IMR-90 (cell line): ENCODE results near the gene DOK6.

ENCODE experiments used
- CEBPB ChIP-seq: IDR thresholded peaks from 2 replicates; pipeline ENCODE4 v1.6.1; 2012; ENCODE audit warnings: low read depth, low read length, improper control_type of control experiment
- CHD1 ChIP-seq: IDR thresholded peaks from 2 replicates; pipeline ENCODE4 v1.6.1; 2012; ENCODE audit warnings: low read depth, low read length, improper control_type of control experiment
- CTCF ChIP-seq: conservative IDR thresholded peaks from 2 replicates; pipeline ENCODE4 v1.5.1; 2012; ENCODE audit warnings: mild to moderate bottlenecking, low read depth, low read length, improper control_type of control experiment
- MAFK ChIP-seq: IDR thresholded peaks from 2 replicates; pipeline ENCODE4 v1.6.1; 2012; ENCODE audit warnings: low read depth, low read length, improper control_type of control experiment
- MAZ ChIP-seq: IDR thresholded peaks from 2 replicates; pipeline ENCODE4 v1.6.1; 2012; ENCODE audit warnings: low read depth, mild to moderate bottlenecking, low read length, improper control_type of control experiment, moderate library complexity, borderline replicate concordance
- NFE2L2 ChIP-seq: fragments of 150-350 bp; IDR thresholded peaks from 2 replicates; pipeline ENCODE4 v1.6.1; 2016; ENCODE audit warnings: low read depth, mild to moderate bottlenecking, low read length
- POLR2A ChIP-seq: IDR thresholded peaks from 2 replicates; pipeline ENCODE4 v1.6.1; 2012; ENCODE audit warnings: mild to moderate bottlenecking, low read depth, low read length
- RFX5 ChIP-seq: IDR thresholded peaks from 2 replicates; pipeline ENCODE4 v1.8.0; 2012; ENCODE audit warnings: low read depth, mild to moderate bottlenecking, low read length, moderate library complexity
- USF2 ChIP-seq: fragments of 150-350 bp; IDR thresholded peaks from 2 replicates; pipeline ENCODE4 v1.6.1; 2017; ENCODE audit warnings: mild to moderate bottlenecking, antibody characterized with exemption, low read length, low read depth

GRCh38 chr18:69402533-69402989 is 1.9 kb downstream of the DOK6 start:
- TF ChIP-seq CTCF = no peak
- no peak for TF ChIP-seq POLR2A
- TF ChIP-seq MAZ = no peak
- no peak for TF ChIP-seq CHD1
- TF ChIP-seq CEBPB = no peak
- TF ChIP-seq NFE2L2 = no peak
- no peak for TF ChIP-seq RFX5
- TF ChIP-seq MAFK = no peak
- no peak for TF ChIP-seq USF2
